CD4-positive, alpha-beta T cell (primary cell): ENCODE measurements around the gene POGZ. TPM values are rescaled to one million over a fixed set of nuclear protein-coding genes. Genes with fewer than 3 reads are reported as not detected.

Experiments
- ATAC-seq: fragments of 200-7000 bp; cut with Tn5 transposase; one replicate; pipeline ENCODE4 v1.10.0; 2022; ENCODE audit warnings: mild to moderate bottlenecking; ENCODE audit not compliant: poor library complexity
- CTCF ChIA-PET: fragments of 350-600 bp; sonication (Branson Sonifier 250); formaldehyde crosslinking; loops from one replicate; lab custom pipeline; 2021; ENCODE audit warnings: antibody characterized with exemption, inconsistent platforms; lab: Charles Lee
- POLR2A ChIA-PET: fragments of 350-600 bp; sonication (Branson Sonifier 250); formaldehyde crosslinking; loops from one replicate; lab custom pipeline; 2021; ENCODE audit warnings: antibody characterized with exemption, inconsistent platforms; lab: Charles Lee
- DNase-seq, 14 experiments: peaks; one replicate each; pipeline ENCODE4 v3.0.0-alpha.2; 2013 to 2020; ENCODE audit warnings: mixed read lengths in 2 of 14
- H3K27ac ChIP-seq, 2 donors: one replicate each; pipeline versions ENCODE4 v1.5.1 to v1.7.0; 2013; ENCODE audit warnings: low read length in 2 of 2, low read depth in 1 of 2, mild to moderate bottlenecking in 1 of 2
- H3K27me3 ChIP-seq, 2 experiments: 1 replicate in 1 of 2; 2 replicates in 1 of 2; pipeline versions ENCODE4 v1.6.1 to v1.7.0; 2013; ENCODE audit warnings: low read length in 2 of 2, control low read depth in 1 of 2, mild to moderate bottlenecking in 1 of 2, moderate library complexity in 1 of 2; ENCODE audit not compliant: insufficient read depth in 2 of 2, control insufficient read depth in 1 of 2
- H3K36me3 ChIP-seq: one replicate; pipeline ENCODE4 v1.6.1; 2013; ENCODE audit warnings: low read length, control low read depth; ENCODE audit not compliant: insufficient read depth
- H3K4me1 ChIP-seq: one replicate; pipeline ENCODE4 v1.6.1; 2013; ENCODE audit warnings: low read length, control low read depth; ENCODE audit not compliant: insufficient read depth
- H3K4me3 ChIP-seq: one replicate; pipeline ENCODE4 v1.5.1; 2013; ENCODE audit warnings: mild to moderate bottlenecking, low read length, moderate library complexity
- H3K9me3 ChIP-seq, 2 experiments: 1 replicate in 1 of 2; 2 replicates in 1 of 2; pipeline versions ENCODE4 v1.6.1 to v1.7.0; 2013; ENCODE audit warnings: low read length in 2 of 2, mild to moderate bottlenecking in 2 of 2, control low read depth in 1 of 2, moderate library complexity in 1 of 2; ENCODE audit not compliant: control insufficient read depth in 1 of 2, insufficient read depth in 1 of 2
- H3K27ac Mint-ChIP-seq: one replicate; pipeline ENCODE4 v1.8.0; 2020; ENCODE audit warnings: mixed read lengths
- H3K27me3 Mint-ChIP-seq: one replicate; pipeline ENCODE4 v1.8.0; 2021; ENCODE audit warnings: mixed read lengths
- H3K36me3 Mint-ChIP-seq: one replicate; pipeline ENCODE4 v1.8.0; 2021; ENCODE audit warnings: low read depth, mixed read lengths
- H3K4me1 Mint-ChIP-seq: one replicate; pipeline ENCODE4 v1.8.0; 2021; ENCODE audit warnings: low read depth, mixed read lengths
- H3K4me3 Mint-ChIP-seq: one replicate; pipeline ENCODE4 v1.8.0; 2020; ENCODE audit warnings: mild to moderate bottlenecking, mixed read lengths
- H3K9me3 Mint-ChIP-seq: one replicate; pipeline ENCODE4 v1.8.0; 2020; ENCODE audit warnings: mixed read lengths
- CTCF ChIP-seq: fragments of 200-600 bp; IDR thresholded peaks from one replicate; pipeline ENCODE4 v1.8.0; 2022; ENCODE audit warnings: antibody characterized with exemption, mild to moderate bottlenecking
- intact Hi-C, 2 experiments: fragments of 100-400 bp; cut with DNase I in 1 of 2; cut with micrococcal nuclease in 1 of 2; formaldehyde crosslinking; loops; one replicate each; pipeline versions ENCODE4 v1.15.1 to v1.9.0; 2023 to 2025; cut with DNase I, micrococcal nuclease
- total RNA-seq, 174 experiments: library from RNA in 2 of 174; stranded (reverse) in 2 of 174; gene quantifications; one replicate each; pipeline ENCODE4 v1.2.3 and lab custom pipeline; 2021 to 2026

The POGZ gene
- total RNA-seq, 2 experiments from 2014 or later, result 97.8 to 99.4 TPM

- Mint-ChIP-seq H3K4me3 (no peak overlapping the region), H3K4me1 (no peaks in the 10 kb centered on the region), H3K27ac (no peak overlapping the region), H3K36me3 (peaks cover 93% of the 10 kb centered on the region), H3K9me3 (no peaks in the 10 kb centered on the region), H3K27me3 (no peaks in the 10 kb centered on the region)
- ATAC-seq (no peak), DNase-seq (no peak)
- ChIA-PET CTCF (interaction anchor here (0.6 to 1.3 kb wide), 4 partner anchors 19 to 169 kb away, joined by 3 to 4 read pairs (median 3); no protein-coding TSS in a partner anchor), POLR2A (no interaction called here)
- peaks cover 85% of the 10 kb centered on the region for H3K36me3 ChIP-seq
- no peak overlapping the region for H3K27ac ChIP-seq
- H3K4me3 ChIP-seq, result no peak overlapping the region
- H3K4me1 ChIP-seq, result no peaks in the 10 kb centered on the region
- no peaks in the 10 kb centered on the region for H3K9me3 ChIP-seq
- intact Hi-C loops, result no loop called here
- no peak for TF ChIP-seq CTCF
- no peaks in the 10 kb centered on the region for H3K27me3 ChIP-seq
Measured at GRCh38 chr1:151425103-151425502, 34.2 kb downstream of the POGZ start.

- intact Hi-C loops, result no loop called here
- Histone ChIP-seq H3K4me3 (no peak overlapping the region), H3K27me3 (no peaks in the 10 kb centered on the region), H3K36me3 (peaks cover 74% of the 10 kb centered on the region), H3K4me1 (no peaks in the 10 kb centered on the region), H3K27ac (no peak overlapping the region), H3K9me3 (no peaks in the 10 kb centered on the region)
- Mint-ChIP-seq H3K27me3 (no peaks in the 10 kb centered on the region), H3K4me3 (no peak overlapping the region), H3K36me3 (peaks cover 89% of the 10 kb centered on the region), H3K27ac (no peak overlapping the region), H3K9me3 (no peaks in the 10 kb centered on the region), H3K4me1 (no peaks in the 10 kb centered on the region)
- CTCF ChIA-PET, result interaction anchor here (0.9 kb wide), 1 partner anchor 14 kb away, joined by 3 read pairs; no protein-coding TSS in a partner anchor
- POLR2A ChIA-PET, result interaction anchor here (1.1 kb wide), 1 partner anchor 20 kb away, joined by 4 read pairs; the partner anchor contains the start of gene PSMB4
- DNase-seq, result no peak
- ATAC-seq, result no peak
- no peak for TF ChIP-seq CTCF
Measured at GRCh38 chr1:151419819-151420218, 39.5 kb downstream of the POGZ start.

- no peak overlapping the region for H3K27ac Mint-ChIP-seq
- Histone ChIP-seq H3K4me1 (no peaks in the 10 kb centered on the region), H3K36me3 (peaks cover 70% of the 10 kb centered on the region), H3K27me3 (no peaks in the 10 kb centered on the region), H3K9me3 (no peaks in the 10 kb centered on the region), H3K4me3 (no peak overlapping the region), H3K27ac (no peak overlapping the region)
- H3K9me3 Mint-ChIP-seq, result no peaks in the 10 kb centered on the region
- no peak for TF ChIP-seq CTCF
- DNase-seq (no peak), ATAC-seq (no peak)
- peaks cover 86% of the 10 kb centered on the region for H3K36me3 Mint-ChIP-seq
- ChIA-PET POLR2A (interaction anchor here (0.6 kb wide), 1 partner anchor 220 kb away, joined by 3 read pairs; no protein-coding TSS in a partner anchor), CTCF (interaction anchor here (0.6 to 1.7 kb wide), 3 partner anchors 78 to 220 kb away, joined by 3 to 7 read pairs (median 3); no protein-coding TSS in a partner anchor)
- no peak overlapping the region for H3K4me3 Mint-ChIP-seq
- no peaks in the 10 kb centered on the region for H3K27me3 Mint-ChIP-seq
- H3K4me1 Mint-ChIP-seq, result no peaks in the 10 kb centered on the region
- intact Hi-C loops, result no loop called here
Measured at GRCh38 chr1:151418081-151418480, 41.2 kb downstream of the POGZ start.
